Body of pancreas (tissue), 4 donors: ENCODE measurements around the gene C1orf35. TPM values are rescaled to one million over a fixed set of nuclear protein-coding genes. Genes with fewer than 3 reads are reported as not detected.

Experiments used
- ATAC-seq: fragments of 150-250 bp; one replicate; pipeline ENCODE4 v1.9.1; 2016
- DNase-seq, 4 donors: peaks; one replicate each; pipeline ENCODE4 v3.0.0-alpha.2; 2019
- H3K27ac ChIP-seq, 4 donors: fragments of 200-600 bp; sonication (generic); 1 replicate in 3 of 4; 2 replicates in 1 of 4; pipeline versions ENCODE4 v1.5.1 to v1.6.1; 2016 to 2019; ENCODE audit warnings: mild to moderate bottlenecking in 1 of 4, mixed read lengths in 1 of 4, moderate library complexity in 1 of 4
- H3K27me3 ChIP-seq, 2 donors: fragments of 200-600 bp; sonication (generic); one replicate each; pipeline ENCODE4 v1.6.0; 2016; ENCODE audit warnings: mild to moderate bottlenecking in 1 of 2
- H3K36me3 ChIP-seq, 2 donors: fragments of 200-600 bp; sonication (generic); replicated peaks in 1 of 2; 2 replicates each; pipeline ENCODE4 v1.5.1; 2016; ENCODE audit warnings: low read depth in 2 of 2; ENCODE audit not compliant: insufficient read depth in 1 of 2
- H3K4me1 ChIP-seq: fragments of 200-600 bp; sonication (generic); one replicate; pipeline ENCODE4 v1.6.0; 2016
- H3K4me3 ChIP-seq, 2 donors: fragments of 200-600 bp; sonication (generic); 1 replicate in 1 of 2; 2 replicates in 1 of 2; pipeline ENCODE4 v1.5.1; 2016 to 2019
- H3K9me3 ChIP-seq, 3 donors: fragments of 200-600 bp; sonication (generic); 1 replicate in 2 of 3; 2 replicates in 1 of 3; pipeline ENCODE4 v1.5.1; 2016
- POLR2A ChIP-seq, 3 donors: fragments of 450-650 bp; IDR thresholded peaks; one replicate each; pipeline ENCODE4 v1.6.1; 2016; ENCODE audit warnings: antibody characterized with exemption in 3 of 3, mild to moderate bottlenecking in 2 of 3
- WGBS, 2 donors: methylation state at CpG; one replicate each; pipeline ENCODE4 v1.1.5; 2017; 5-methylcytosine and 5-hydroxymethylcytosine counted together
- intact Hi-C: fragments of 100-400 bp; cut with DNase I; formaldehyde crosslinking; loops from one replicate; pipeline ENCODE4 v1.15.1; 2023
- total RNA-seq, 2 donors: library from RNA; depleted of rRNA; stranded (reverse); fragments of >200 nt; gene quantifications; one replicate each; pipeline ENCODE4 v1.1.0, GENCODE V29; 2016
- TF ChIP-seq, protein P1 (sequence below), 7 experiments: fragments of 450-650 bp in 4 of 7; fragments of 200-600 bp in 3 of 7; sonication (generic) in 3 of 7; IDR thresholded peaks; one replicate each; pipeline ENCODE4 v1.5.1; 2016 to 2019; ENCODE audit warnings: antibody characterized with exemption in 7 of 7

C1orf35 gene
- total RNA-seq, 2 donors from 2014 or later = 10.9 to 71.2 TPM

DNA sequence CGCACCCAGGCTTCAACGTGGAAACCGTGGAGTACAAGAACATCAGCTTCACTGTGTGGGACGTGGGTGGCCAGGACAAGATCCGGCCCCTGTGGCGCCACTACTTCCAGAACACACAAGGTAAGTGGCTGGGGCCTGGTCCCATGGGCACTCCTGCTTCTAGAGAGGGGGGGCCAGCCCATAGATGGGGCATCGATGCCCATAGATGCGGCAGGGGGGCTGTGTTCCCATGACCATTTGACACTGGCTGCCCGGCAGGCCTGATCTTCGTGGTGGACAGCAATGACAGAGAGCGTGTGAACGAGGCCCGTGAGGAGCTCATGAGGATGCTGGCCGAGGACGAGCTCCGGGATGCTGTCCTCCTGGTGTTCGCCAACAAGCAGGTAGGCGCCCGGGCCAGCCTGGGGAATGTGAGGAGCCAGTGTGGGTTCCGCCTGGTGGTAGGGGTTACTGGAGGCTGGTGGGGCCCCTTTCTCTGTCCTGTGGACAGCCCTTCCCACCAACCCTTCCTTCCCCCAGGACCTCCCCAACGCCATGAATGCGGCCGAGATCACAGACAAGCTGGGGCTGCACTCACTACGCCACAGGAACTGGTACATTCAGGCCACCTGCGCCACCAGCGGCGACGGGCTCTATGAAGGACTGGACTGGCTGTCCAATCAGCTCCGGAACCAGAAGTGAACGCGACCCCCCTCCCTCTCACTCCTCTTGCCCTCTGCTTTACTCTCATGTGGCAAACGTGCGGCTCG, 5.6 kb downstream of the C1orf35 start:
- Histone ChIP-seq H3K4me3 (no peak overlapping the region), H3K4me1 (peaks cover 68% of the 10 kb centered on the region), H3K9me3 (no peaks in the 10 kb centered on the region), H3K36me3 (peaks cover 7 to 14% of the 10 kb centered on the region in 2 donors), H3K27me3 (no peaks in the 10 kb centered on the region), H3K27ac (no peak overlapping the region)
- no peak for ATAC-seq
- no peak for TF ChIP-seq POLR2A (IDR thresholded peaks at IDR 0.05)
- TF ChIP-seq, protein P1, sequence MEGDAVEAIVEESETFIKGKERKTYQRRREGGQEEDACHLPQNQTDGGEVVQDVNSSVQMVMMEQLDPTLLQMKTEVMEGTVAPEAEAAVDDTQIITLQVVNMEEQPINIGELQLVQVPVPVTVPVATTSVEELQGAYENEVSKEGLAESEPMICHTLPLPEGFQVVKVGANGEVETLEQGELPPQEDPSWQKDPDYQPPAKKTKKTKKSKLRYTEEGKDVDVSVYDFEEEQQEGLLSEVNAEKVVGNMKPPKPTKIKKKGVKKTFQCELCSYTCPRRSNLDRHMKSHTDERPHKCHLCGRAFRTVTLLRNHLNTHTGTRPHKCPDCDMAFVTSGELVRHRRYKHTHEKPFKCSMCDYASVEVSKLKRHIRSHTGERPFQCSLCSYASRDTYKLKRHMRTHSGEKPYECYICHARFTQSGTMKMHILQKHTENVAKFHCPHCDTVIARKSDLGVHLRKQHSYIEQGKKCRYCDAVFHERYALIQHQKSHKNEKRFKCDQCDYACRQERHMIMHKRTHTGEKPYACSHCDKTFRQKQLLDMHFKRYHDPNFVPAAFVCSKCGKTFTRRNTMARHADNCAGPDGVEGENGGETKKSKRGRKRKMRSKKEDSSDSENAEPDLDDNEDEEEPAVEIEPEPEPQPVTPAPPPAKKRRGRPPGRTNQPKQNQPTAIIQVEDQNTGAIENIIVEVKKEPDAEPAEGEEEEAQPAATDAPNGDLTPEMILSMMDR (IDR thresholded peaks at IDR 0.05) = no peak
- WGBS, 2 donors = 79 to 84% methylated on average over 23 to 32 of the region's 34 CpGs
- DNase-seq = no peak
- intact Hi-C loops = no loop called here

DNA sequence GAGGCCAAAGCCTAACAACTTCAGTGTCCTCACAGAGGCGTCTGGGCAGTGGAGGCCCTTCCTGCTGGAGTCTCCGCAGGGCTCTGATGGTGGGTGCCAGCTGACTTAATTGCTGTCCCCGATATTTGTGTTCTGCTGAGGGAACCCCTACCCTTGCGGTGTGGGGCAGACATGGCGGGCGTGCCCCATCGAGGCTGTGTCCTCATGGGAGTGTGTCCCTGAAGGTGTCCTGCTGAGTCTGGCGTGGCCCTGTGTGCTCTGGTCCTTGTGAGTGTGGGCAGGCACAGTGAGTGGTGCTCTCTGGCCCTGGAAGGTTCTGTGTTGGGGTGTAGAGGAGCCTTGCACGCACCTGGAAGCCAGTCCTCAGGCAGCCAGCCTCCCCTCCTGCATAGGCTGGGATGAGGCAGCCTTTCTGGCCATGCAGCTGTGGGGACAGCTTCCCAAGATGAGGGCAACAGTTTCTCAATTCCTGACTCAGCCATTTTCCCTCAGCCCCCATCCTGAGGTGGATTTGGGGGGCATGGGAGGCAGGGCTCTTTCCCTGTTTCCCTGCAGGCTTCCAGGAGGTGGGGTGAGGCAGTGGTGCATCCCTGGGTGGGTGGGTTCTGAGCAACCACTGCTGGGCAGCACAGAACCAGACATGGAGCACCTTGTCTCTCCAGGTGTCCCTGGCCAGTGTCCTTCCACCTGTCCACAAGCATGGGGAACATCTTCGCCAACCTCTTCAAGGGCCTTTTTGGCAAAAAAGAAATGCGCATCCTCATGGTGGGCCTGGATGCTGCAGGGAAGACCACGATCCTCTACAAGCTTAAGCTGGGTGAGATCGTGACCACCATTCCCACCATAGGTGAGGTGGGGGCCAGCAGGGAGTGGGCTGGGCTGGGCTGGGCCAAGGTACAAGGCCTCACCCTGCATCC, 6.5 kb downstream of the C1orf35 start:
- intact Hi-C loops = no loop called here
- Histone ChIP-seq H3K27me3 (no peaks in the 10 kb centered on the region), H3K4me1 (peaks cover 69% of the 10 kb centered on the region), H3K27ac (no peak overlapping the region), H3K9me3 (no peaks in the 10 kb centered on the region), H3K36me3 (peaks cover 7 to 14% of the 10 kb centered on the region in 2 donors), H3K4me3 (no peak overlapping the region)
- no peak for ATAC-seq
- TF ChIP-seq POLR2A (IDR thresholded peaks at IDR 0.05) = no peak
- TF ChIP-seq, protein P1 (IDR thresholded peaks at IDR 0.05) = no peak
- DNase-seq = no peak
- WGBS, 2 donors = 82 to 96% methylated on average over 4 to 13 of the region's 13 CpGs

DNA sequence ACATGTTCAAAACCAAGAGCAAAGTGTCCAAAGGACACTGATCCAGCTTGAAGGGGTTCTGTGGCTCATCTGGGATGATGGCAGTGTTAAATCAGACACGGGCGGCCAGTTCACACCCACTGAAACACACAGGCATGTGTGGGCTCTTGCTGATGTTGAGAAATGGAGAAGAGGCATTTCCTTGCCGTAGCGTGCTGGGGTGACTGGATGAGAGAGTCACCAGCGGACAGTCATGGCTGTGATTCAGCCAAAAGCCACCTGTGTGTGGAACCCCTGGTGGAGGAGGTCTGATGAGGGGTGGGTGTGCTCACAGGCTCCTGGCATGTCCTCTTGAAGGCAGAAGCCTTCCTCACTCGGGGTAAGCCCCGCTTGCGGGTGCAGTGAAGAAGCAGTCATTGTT, 7.2 kb downstream of the C1orf35 start:
- no peak for DNase-seq
- no peaks in the 10 kb centered on the region for H3K27me3 ChIP-seq
- peaks cover 7 to 14% of the 10 kb centered on the region in 2 donors for H3K36me3 ChIP-seq
- H3K9me3 ChIP-seq = no peaks in the 10 kb centered on the region
- intact Hi-C loops = no loop called here
- H3K4me1 ChIP-seq = peaks cover 69% of the 10 kb centered on the region
- no peak overlapping the region for H3K4me3 ChIP-seq
- ATAC-seq = no peak
- no peak overlapping the region for H3K27ac ChIP-seq
- TF ChIP-seq POLR2A (IDR thresholded peaks at IDR 0.05) = no peak
- TF ChIP-seq, protein P1 (IDR thresholded peaks at IDR 0.05) = no peak
- WGBS, 2 donors = 79 to 82% methylated on average over 7 to 8 of the region's 8 CpGs

DNA sequence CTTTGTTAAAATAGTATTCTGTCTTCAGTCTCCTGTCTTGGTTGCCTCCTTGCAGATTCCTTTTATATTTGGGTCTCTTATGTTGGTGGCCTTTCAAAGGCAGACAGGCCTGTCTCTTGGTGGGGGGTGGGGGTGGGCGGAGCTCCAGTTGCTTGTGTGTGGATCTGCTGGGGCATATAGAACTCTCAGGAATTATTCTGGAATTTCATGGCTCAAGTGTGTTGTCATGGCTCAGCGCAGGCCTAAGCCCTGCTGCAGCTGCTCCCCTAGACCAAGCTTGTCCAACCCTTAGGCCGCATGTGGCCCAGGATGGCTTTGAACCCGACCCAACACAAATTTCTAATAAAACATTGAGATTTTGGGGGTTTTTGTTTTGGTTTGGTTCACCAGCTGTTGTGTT, 8.0 kb downstream of the C1orf35 start:
- Histone ChIP-seq H3K36me3 (peaks cover 7 to 14% of the 10 kb centered on the region in 2 donors), H3K4me3 (no peak overlapping the region), H3K9me3 (no peaks in the 10 kb centered on the region), H3K27ac (no peak overlapping the region), H3K4me1 (peaks cover 73% of the 10 kb centered on the region), H3K27me3 (no peaks in the 10 kb centered on the region)
- 95 to 98% methylated on average over 4 of the region's 4 CpGs for WGBS, 2 donors
- ATAC-seq (no peak), DNase-seq (no peak)
- intact Hi-C loops = no loop called here
- no peak for TF ChIP-seq POLR2A (IDR thresholded peaks at IDR 0.05)
- TF ChIP-seq, protein P1 (IDR thresholded peaks at IDR 0.05) = no peak
